Heart left ventricle (tissue), 13 donors: ENCODE results near the gene CPT1B.

Experiments
- POLR2A ChIP-seq, 2 donors: fragments of 450-650 bp; IDR thresholded peaks; one replicate each; pipeline ENCODE4 v1.6.1; 2017; ENCODE audit warnings: antibody characterized with exemption in 2 of 2, mild to moderate bottlenecking in 2 of 2, moderate library complexity in 2 of 2
- TF ChIP-seq, protein P1 (sequence below), 12 donors: fragments of 200-600 bp; sonication (generic) in 4 of 12; IDR thresholded peaks; one replicate each; pipeline versions ENCODE4 v1.5.0 to v1.8.0; 2018 to 2022; ENCODE audit warnings: antibody characterized with exemption in 12 of 12, mild to moderate bottlenecking in 5 of 12
- donor health status: ischemic (EF 13 %, LVEDD 7.1; RV severe dilation, severe dysfunction).
- donor health status: DM: no; HTN: yes; CAD: no.
- donor health status: DM: no; HTN: no; CAD: no.
- donor health status: ischemic (EF 25% LVEDD 6.9; RV normal size, moderate dysfunction).
- donor health status: ischemic (EF 25% LVEDD 5.7; RV mildly dilated, moderate dysfunction).
- donor health status: ischemic (EF 35%, LVEDD 5.7; RV mildly dilated, moderate dysfunction).
- donor health status: nonischemic (EF 11% LVEDD 7.7; RV severe dilation, severe dysfunction).
- donor health status: DM: yes; HTN: yes; CAD: no.
- donor health status: PGD.
- donor health status: ischemic (EF 29% LVEDD 5.4; RV normal size, mild dysfunction).
- donor health status: nonischemic (EF 23%, LVEDD 6.1; RV moderate dilation, normal function).

DNA sequence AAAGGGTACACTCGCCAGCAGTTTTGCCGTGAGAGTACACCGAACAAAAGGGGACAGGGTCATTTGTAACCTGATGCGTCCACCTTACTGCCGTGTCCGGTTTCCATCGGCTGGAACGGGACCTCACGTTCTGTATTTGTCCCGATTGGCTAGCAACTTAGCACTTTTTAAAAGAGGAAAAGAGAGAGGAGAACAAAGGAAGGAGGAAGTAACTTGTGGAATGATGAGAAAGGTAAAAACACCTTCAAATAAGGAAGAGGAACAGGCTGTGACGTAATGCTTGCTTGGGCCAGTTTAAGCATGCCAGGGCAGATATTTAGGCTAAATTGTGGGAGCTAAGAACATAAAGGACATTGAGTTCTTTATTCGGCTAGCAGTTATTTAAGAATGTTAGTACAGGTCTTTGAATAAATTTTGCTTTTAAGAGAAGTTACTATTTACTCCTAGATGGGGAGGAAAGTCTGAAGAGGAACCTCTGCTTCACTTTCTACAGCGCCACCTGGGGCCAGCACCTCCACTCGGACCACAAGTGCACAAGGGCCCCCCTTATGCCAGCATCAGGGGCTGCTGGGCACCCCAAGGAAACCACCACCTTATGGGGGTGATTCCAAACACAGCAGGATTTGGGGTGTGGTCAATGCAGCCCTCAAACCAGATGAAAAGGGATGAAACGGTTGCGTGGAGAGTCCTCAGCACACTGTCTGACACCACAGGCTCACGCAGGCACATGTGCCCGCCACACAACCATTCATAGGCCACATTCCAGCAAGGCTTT, 43.9 kb upstream of the CPT1B start:
- no peak for TF ChIP-seq POLR2A (IDR thresholded peaks at IDR 0.05)
- TF ChIP-seq, protein P1, sequence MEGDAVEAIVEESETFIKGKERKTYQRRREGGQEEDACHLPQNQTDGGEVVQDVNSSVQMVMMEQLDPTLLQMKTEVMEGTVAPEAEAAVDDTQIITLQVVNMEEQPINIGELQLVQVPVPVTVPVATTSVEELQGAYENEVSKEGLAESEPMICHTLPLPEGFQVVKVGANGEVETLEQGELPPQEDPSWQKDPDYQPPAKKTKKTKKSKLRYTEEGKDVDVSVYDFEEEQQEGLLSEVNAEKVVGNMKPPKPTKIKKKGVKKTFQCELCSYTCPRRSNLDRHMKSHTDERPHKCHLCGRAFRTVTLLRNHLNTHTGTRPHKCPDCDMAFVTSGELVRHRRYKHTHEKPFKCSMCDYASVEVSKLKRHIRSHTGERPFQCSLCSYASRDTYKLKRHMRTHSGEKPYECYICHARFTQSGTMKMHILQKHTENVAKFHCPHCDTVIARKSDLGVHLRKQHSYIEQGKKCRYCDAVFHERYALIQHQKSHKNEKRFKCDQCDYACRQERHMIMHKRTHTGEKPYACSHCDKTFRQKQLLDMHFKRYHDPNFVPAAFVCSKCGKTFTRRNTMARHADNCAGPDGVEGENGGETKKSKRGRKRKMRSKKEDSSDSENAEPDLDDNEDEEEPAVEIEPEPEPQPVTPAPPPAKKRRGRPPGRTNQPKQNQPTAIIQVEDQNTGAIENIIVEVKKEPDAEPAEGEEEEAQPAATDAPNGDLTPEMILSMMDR (IDR thresholded peaks at IDR 0.05) = peak in 3 of 12 donors; percentile 5 to 15 (median 12)
